ENCODE results near the gene MOGAT2. TPM values are rescaled to one million over a fixed set of nuclear protein-coding genes. Genes with fewer than 3 reads are reported as not detected.

The MOGAT2 gene
- total RNA-seq, 1 donor from 2014 or later = not detected

DNA sequence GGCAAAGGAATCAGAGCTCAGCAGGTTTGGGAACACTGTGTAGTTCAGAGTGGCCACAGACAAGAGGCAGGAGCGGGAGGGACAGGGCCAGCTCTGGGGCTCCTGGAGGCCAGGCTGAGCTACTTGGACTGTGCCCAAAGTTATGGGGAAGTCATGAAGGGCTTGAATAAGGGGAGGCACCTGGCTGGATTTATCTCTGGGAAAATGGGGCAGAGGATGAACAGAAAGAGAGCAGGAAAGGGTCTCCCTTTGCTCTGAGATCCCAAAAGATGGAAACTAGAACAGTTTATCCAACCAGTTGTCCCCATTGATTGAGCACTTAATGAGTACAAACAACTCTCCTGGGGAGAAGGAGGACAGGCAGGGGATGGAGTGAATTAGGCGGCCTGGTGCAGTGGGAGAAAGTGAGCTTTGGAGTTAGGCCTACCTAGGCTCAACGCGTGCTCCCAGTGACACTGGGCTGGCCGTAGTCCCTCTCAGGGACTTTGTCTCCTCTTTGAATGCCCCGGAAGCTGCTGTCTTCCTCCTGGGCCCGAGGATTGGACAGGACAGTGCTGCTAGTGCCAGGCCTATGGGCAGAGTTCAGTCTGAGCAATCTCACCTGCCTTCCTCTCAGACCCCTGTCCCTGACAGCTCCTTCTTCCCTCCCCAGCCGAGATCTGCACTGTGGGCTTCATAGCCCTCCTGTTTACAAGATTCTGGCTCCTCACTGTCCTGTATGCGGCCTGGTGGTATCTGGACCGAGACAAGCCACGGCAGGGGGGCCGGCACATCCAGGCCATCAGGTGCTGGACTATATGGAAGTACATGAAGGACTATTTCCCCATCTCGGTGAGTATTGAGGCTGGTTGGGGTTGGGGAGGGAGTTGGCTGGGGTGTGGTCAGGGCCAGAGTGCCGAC lies 2.0 kb downstream of the MOGAT2 start:
- H3K27me3 Mint-ChIP-seq (ENCODE audit: unreplicated experiment) = peaks cover 25% of the 10 kb centered on the region

DNA sequence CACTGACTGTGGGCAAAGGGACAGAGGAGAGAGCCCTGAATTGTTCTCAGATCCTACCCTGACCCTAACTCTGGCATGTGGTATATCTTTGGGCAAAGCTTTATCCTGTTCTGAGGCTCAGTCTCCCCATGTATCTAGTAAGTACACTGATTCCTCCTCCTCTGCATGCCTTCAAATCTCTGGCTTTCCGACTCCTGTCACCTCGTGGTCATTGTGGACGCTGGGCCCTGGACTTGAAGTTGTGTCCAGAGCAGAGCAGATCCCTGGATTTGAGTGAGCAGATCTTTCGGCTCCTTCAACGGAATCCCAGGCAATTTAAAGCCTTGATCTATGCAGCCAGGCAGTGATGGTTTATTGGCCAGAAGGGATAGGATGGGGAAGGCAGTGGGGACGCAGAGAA lies 3.0 kb downstream of the MOGAT2 start:
- Mint-ChIP-seq H3K36me3 (ENCODE audit: unreplicated experiment) (no peaks in the 10 kb centered on the region), H3K27me3 (ENCODE audit: unreplicated experiment) (peaks cover 25% of the 10 kb centered on the region), H3K4me1 (ENCODE audit: unreplicated experiment) (no peaks in the 10 kb centered on the region), H3K9me3 (ENCODE audit: unreplicated experiment) (no peaks in the 10 kb centered on the region), H3K27ac (ENCODE audit: unreplicated experiment) (no peak overlapping the region), H3K4me3 (ENCODE audit: unreplicated experiment) (no peak overlapping the region)
- no peak for TF ChIP-seq CTCF (IDR thresholded peaks at IDR 0.05)
- DNase-seq (ENCODE audit: extremely low spot score, unreplicated experiment) = no peak

More for the DNA sequence above, 2.0 kb downstream of the MOGAT2 start:
- TF ChIP-seq CTCF (IDR thresholded peaks at IDR 0.05) = no peak
- Mint-ChIP-seq H3K36me3 (ENCODE audit: unreplicated experiment) (no peaks in the 10 kb centered on the region), H3K9me3 (ENCODE audit: unreplicated experiment) (no peaks in the 10 kb centered on the region), H3K4me3 (ENCODE audit: unreplicated experiment) (no peak overlapping the region), H3K27ac (ENCODE audit: unreplicated experiment) (no peak overlapping the region), H3K4me1 (ENCODE audit: unreplicated experiment) (no peaks in the 10 kb centered on the region)
- DNase-seq (ENCODE audit: extremely low spot score, unreplicated experiment) = no peak

GRCh38 chr11:75721852-75722668 lies 4.4 kb downstream of the MOGAT2 start:
- Mint-ChIP-seq H3K4me1 (ENCODE audit: unreplicated experiment) (no peaks in the 10 kb centered on the region), H3K27me3 (ENCODE audit: unreplicated experiment) (peaks cover 16% of the 10 kb centered on the region), H3K27ac (ENCODE audit: unreplicated experiment) (no peak overlapping the region), H3K4me3 (ENCODE audit: unreplicated experiment) (no peak overlapping the region), H3K36me3 (ENCODE audit: unreplicated experiment) (no peaks in the 10 kb centered on the region), H3K9me3 (ENCODE audit: unreplicated experiment) (no peaks in the 10 kb centered on the region)
- no peak for TF ChIP-seq CTCF (IDR thresholded peaks at IDR 0.05)
- DNase-seq (ENCODE audit: extremely low spot score, unreplicated experiment) = no peak

GRCh38 chr11:75722669-75723042 lies 5.0 kb downstream of the MOGAT2 start:
- no peak for TF ChIP-seq CTCF (IDR thresholded peaks at IDR 0.05)
- no peak for DNase-seq (ENCODE audit: extremely low spot score, unreplicated experiment)
- H3K27me3 Mint-ChIP-seq (ENCODE audit: unreplicated experiment) = peaks cover 12% of the 10 kb centered on the region
- H3K27ac Mint-ChIP-seq (ENCODE audit: unreplicated experiment) = no peak overlapping the region
- no peaks in the 10 kb centered on the region for H3K9me3 Mint-ChIP-seq (ENCODE audit: unreplicated experiment)
- no peaks in the 10 kb centered on the region for H3K36me3 Mint-ChIP-seq (ENCODE audit: unreplicated experiment)
- H3K4me1 Mint-ChIP-seq (ENCODE audit: unreplicated experiment) = no peaks in the 10 kb centered on the region
- H3K4me3 Mint-ChIP-seq (ENCODE audit: unreplicated experiment) = no peak overlapping the region

Measured in osteocyte (in vitro differentiated cells).